GM21381 (cell line): ENCODE data around the gene NR1D2.
A peak's percentile ranks its signal among the peaks of the same experiment; 100 is the strongest.
"Not testable (repeated sequence)": the region's sequence is repeated elsewhere in the genome, so short reads cannot be mapped to it uniquely, and the experiment has no call there.

Source experiments
- ATAC-seq: cut with Tn5 transposase; IDR thresholded peaks from one replicate; pipeline ENCODE4 v1.9.1; 2021; ENCODE audit warnings: mild to moderate bottlenecking, moderate library complexity; ENCODE audit not compliant: unreplicated experiment

NR1D2 gene

DNA sequence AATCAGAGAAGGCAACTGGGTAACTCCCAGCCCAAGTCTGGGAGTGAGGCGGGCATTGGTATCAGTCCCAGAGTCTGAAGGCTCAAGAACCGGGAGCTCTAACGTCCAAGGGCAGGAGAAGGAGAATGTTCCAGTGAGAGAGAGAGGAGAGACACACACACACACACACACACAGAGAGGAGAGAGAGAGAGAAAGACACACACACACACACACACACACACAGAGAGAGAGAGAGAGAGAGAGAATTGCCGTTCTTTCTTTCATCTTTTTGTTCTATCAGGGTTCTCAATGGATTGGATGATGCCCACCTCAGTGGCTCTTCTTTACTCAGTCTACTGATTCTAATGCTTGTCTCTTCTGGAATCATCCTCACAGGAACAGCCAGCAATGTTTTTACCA lies 57.0 kb downstream of the NR1D2 start:
- ATAC-seq: no peak

- no peak for ATAC-seq
Observed at GRCh38 chr3:24003466-24003865, 58.4 kb downstream of the NR1D2 start.

- peak; percentile 94 for ATAC-seq
Observed at GRCh38 chr3:24004171-24004938, 59.3 kb downstream of the NR1D2 start.

GRCh38 chr3:24005669-24006068 lies 60.6 kb downstream of the NR1D2 start:
- ATAC-seq: no peak

DNA sequence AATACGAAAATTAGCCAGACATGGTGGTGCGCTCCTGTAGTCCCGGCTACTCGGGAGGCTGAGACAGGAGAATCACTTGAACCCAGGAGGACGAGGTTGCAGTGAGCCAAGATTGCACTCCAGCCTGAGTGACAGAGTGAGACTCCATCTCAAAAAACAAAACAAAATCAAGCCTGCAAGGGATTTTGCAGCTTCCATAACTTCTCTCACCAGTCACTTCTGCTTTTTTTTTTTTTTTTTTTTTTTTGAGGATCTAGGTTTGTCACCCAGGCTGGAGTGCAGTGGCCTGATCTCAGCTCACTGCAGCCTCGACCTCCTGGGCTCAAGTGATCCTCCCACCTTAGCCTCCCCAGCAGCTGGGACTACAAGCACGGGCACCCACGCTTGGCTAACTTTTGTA lies 65.7 kb downstream of the NR1D2 start:
- not testable (repeated sequence) for ATAC-seq

- no peak for ATAC-seq
Observed at GRCh38 chr3:24012589-24013269, 67.6 kb downstream of the NR1D2 start.

DNA sequence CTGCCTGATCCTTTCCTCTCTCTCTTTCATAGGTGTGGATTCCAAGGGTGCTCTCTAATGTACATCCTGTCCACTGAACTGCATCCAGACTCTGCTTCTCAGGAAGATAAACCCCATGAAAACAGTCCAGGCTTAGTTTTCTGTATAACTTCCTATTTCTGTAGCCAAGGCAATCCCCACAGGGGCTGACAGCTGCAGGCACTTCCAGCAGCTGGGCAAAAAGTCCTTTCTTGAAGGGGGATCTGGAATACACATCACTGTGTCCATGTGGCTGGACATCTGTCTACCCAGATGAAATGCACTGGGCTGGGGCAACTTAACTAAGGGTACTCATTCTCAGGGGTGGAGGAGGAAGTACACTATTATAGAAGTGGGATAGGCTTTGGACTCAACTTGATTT lies 72.2 kb downstream of the NR1D2 start:
- ATAC-seq: no peak

- ATAC-seq: no peak
Observed at GRCh38 chr3:24018784-24019570, 73.9 kb downstream of the NR1D2 start.

GRCh38 chr3:24019585-24019984 lies 74.5 kb downstream of the NR1D2 start:
- ATAC-seq: no peak

GRCh38 chr3:24020036-24020691 lies 75.1 kb downstream of the NR1D2 start:
- ATAC-seq: no peak

GRCh38 chr3:24023197-24023596 lies 78.1 kb downstream of the NR1D2 start:
- no peak for ATAC-seq

GRCh38 chr3:24025805-24026204 lies 80.7 kb downstream of the NR1D2 start:
- no peak for ATAC-seq

DNA sequence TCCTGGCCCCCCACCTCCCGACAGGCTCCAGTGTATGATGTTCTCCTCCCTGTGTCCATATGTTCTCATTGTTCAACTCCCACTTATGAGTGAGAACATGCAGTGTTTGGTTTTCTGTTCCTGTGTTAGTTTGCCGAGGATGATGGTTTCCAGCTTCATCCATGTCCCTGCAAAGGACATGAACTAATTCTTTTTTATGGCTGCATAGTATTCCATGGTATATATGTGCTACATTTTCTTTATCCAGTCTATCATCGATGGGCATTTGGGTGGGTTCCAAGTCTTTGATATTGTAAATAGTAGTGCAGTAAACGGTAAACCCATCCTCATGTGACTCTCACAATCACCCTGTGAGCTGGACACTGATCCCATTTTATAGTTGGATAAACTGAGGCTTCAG lies 81.6 kb downstream of the NR1D2 start:
- ATAC-seq: not testable (repeated sequence)

DNA sequence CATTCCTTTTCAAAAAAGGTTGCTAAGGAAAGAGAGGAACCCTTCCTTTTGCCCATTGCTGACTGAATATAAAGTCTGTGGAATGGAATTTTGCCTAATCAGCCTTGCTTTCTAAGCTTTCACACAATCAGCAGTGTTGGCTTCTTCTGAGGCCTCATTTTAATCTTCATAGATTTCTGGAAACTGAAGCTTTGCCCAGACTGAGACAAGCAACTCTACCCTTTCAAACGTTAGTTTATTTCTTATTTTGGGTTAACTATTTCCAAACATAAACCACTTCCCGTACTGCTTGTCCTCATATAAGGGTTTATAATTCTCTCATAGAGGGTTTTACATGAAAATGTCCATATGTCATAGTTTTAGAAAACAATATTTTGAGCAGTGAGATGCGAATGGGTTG lies 82.9 kb downstream of the NR1D2 start:
- no peak for ATAC-seq
